Keratinocyte (primary cell): ENCODE results near the gene ZNF236. TPM values are rescaled to one million over a fixed set of nuclear protein-coding genes. Genes with fewer than 3 reads are reported as not detected.

ENCODE experiments used
- DNase-seq: peaks from one replicate; pipeline ENCODE4 v3.0.0-alpha.2; 2011; ENCODE audit warnings: low read depth, missing footprints, low spot score
- FAIRE-seq: peaks from 2 replicates; lab custom pipeline; 2011; peaks lifted over from hg19 to GRCh38; lab: Jason Lieb, UNC
- H2AFZ ChIP-seq: 2 replicates; pipeline ENCODE4 v1.6.0; 2012; ENCODE audit warnings: low read length, control low read depth, inconsistent platforms; ENCODE audit not compliant: control insufficient read depth
- H3K27ac ChIP-seq: 2 replicates; pipeline ENCODE4 v1.5.1; 2011; ENCODE audit warnings: low read length; ENCODE audit not compliant: control insufficient read depth, insufficient read depth
- H3K27me3 ChIP-seq: 3 replicates; pipeline ENCODE4 v1.6.0; 2011; ENCODE audit warnings: low read length; ENCODE audit not compliant: control insufficient read depth, insufficient read depth; ENCODE audit errors: extremely low read depth
- H3K36me3 ChIP-seq, 2 experiments: 2 replicates in 1 of 2; 3 replicates in 1 of 2; pipeline ENCODE4 v1.5.1; 2011; ENCODE audit warnings: low read length in 2 of 2, mild to moderate bottlenecking in 1 of 2; ENCODE audit not compliant: control insufficient read depth in 2 of 2, insufficient read depth in 2 of 2; ENCODE audit errors: extremely low read depth in 1 of 2
- H3K4me1 ChIP-seq: 3 replicates; pipeline ENCODE4 v1.5.1; 2011; ENCODE audit warnings: low read length; ENCODE audit not compliant: control insufficient read depth, insufficient read depth; ENCODE audit errors: extremely low read depth
- H3K4me2 ChIP-seq: 3 replicates; pipeline ENCODE4 v1.6.0; 2011; ENCODE audit warnings: low read depth, low read length; ENCODE audit not compliant: control insufficient read depth, insufficient read depth; ENCODE audit errors: extremely low read depth
- H3K4me3 ChIP-seq, 3 experiments: fragments of 200-600 bp in 1 of 3; sonication (generic) in 1 of 3; 2 replicates in 2 of 3; 3 replicates in 1 of 3; pipeline ENCODE4 v1.5.1; 2011 to 2016; ENCODE audit warnings: low read length in 3 of 3, mild to moderate bottlenecking in 3 of 3, control low read depth in 2 of 3, inconsistent platforms in 1 of 3, low read depth in 1 of 3, mixed read lengths in 1 of 3, mixed run types in 1 of 3, moderate library complexity in 1 of 3; ENCODE audit not compliant: control insufficient read depth in 2 of 3, insufficient read depth in 2 of 3; ENCODE audit errors: extremely low read depth in 1 of 3
- H3K79me2 ChIP-seq: 2 replicates; pipeline ENCODE4 v1.6.0; 2012; ENCODE audit warnings: low read length; ENCODE audit not compliant: control insufficient read depth, insufficient read depth
- H3K9ac ChIP-seq: 3 replicates; pipeline ENCODE4 v1.6.0; 2011; ENCODE audit warnings: low read length; ENCODE audit not compliant: control insufficient read depth, insufficient read depth; ENCODE audit errors: extremely low read depth
- H3K9me1 ChIP-seq: 3 replicates; pipeline ENCODE4 v1.6.0; 2011; ENCODE audit warnings: low read length; ENCODE audit not compliant: control insufficient read depth, insufficient read depth; ENCODE audit errors: extremely low read depth
- H3K9me3 ChIP-seq: 2 replicates; pipeline ENCODE4 v1.5.1; 2012; ENCODE audit warnings: low read depth, low read length; ENCODE audit not compliant: control insufficient read depth
- H4K20me1 ChIP-seq: 3 replicates; pipeline ENCODE4 v1.6.0; 2011; ENCODE audit warnings: low read length; ENCODE audit not compliant: control insufficient read depth, insufficient read depth; ENCODE audit errors: extremely low read depth
- CTCF ChIP-seq, 3 experiments: IDR thresholded peaks in 1 of 3; conservative IDR thresholded peaks in 1 of 3; optimal IDR thresholded peaks in 1 of 3; 2 replicates in 2 of 3; 3 replicates in 1 of 3; pipeline versions ENCODE3 to v1.5.1; 2011; ENCODE audit warnings: low read length in 3 of 3, mild to moderate bottlenecking in 3 of 3, moderate library complexity in 2 of 3, control low read depth in 1 of 3, inconsistent platforms in 1 of 3; ENCODE audit not compliant: insufficient read depth in 2 of 3; ENCODE audit errors: extremely low read depth in 1 of 3
- EZH2 ChIP-seq: IDR thresholded peaks from one replicate; pipeline ENCODE4 v1.6.1; 2012; ENCODE audit warnings: inconsistent platforms, mild to moderate bottlenecking, low read length, moderate library complexity
- dilution Hi-C: fragments of 300-500 bp; cut with MboI; formaldehyde crosslinking; loops from one replicate; pipeline ENCODE4 v1.7.0; 2020; ENCODE audit warnings: low sequenced_read_pairs; ENCODE audit not compliant: extremely low pct_ligation_motif_present
- polyA plus RNA-seq, 5 experiments: library from polyadenylated mRNA; depleted of rRNA in 3 of 5; stranded (reverse) in 3 of 5; stranded (forward) in 1 of 5; unstranded in 1 of 5; fragments of >200 nt; gene quantifications; 1 replicate in 1 of 5; 2 replicates in 3 of 5; 3 replicates in 1 of 5; pipeline versions ENCODE4 v1.2.1 to v1.2.3, GENCODE V29; 2011 to 2012; ENCODE audit warnings: missing spikeins in 2 of 5, low read depth in 1 of 5, low replicate concordance in 1 of 5

Gene ZNF236
- polyA plus RNA-seq, 1 donor (not counting 4 experiments of a cell fraction or from before 2014, with no cell fraction given): 4.5 TPM

GRCh38 chr18:76932026-76932819 lies 109.9 kb downstream of the ZNF236 start:
- dilution Hi-C loops: no loop called here
- Histone ChIP-seq H3K79me2 (no peaks in the 10 kb centered on the region), H3K9me1 (no peaks in the 10 kb centered on the region), H3K27me3 (no peaks in the 10 kb centered on the region), H3K36me3 (peaks cover 13 to 14% of the 10 kb centered on the region in 2 experiments), H3K4me1 (no peaks in the 10 kb centered on the region), H3K27ac (no peak overlapping the region), H2AFZ (no peak overlapping the region), H3K4me2 (no peak overlapping the region), H4K20me1 (no peaks in the 10 kb centered on the region), H3K9ac (no peak overlapping the region), H3K9me3 (no peaks in the 10 kb centered on the region), H3K4me3 (no peak overlapping the region)
- TF ChIP-seq EZH2: no peak
- no peak for TF ChIP-seq CTCF (optimal IDR thresholded peaks at IDR 0.05 in 1 of 3, IDR thresholded peaks at IDR 0.05 in 1 of 3, conservative IDR thresholded peaks at IDR 0.05 in 1 of 3; ENCODE audit: extremely low read depth in 1 of 3, insufficient read depth in 2 of 3, low read length in 3 of 3)
- FAIRE-seq (no peak), DNase-seq (no peak)

DNA sequence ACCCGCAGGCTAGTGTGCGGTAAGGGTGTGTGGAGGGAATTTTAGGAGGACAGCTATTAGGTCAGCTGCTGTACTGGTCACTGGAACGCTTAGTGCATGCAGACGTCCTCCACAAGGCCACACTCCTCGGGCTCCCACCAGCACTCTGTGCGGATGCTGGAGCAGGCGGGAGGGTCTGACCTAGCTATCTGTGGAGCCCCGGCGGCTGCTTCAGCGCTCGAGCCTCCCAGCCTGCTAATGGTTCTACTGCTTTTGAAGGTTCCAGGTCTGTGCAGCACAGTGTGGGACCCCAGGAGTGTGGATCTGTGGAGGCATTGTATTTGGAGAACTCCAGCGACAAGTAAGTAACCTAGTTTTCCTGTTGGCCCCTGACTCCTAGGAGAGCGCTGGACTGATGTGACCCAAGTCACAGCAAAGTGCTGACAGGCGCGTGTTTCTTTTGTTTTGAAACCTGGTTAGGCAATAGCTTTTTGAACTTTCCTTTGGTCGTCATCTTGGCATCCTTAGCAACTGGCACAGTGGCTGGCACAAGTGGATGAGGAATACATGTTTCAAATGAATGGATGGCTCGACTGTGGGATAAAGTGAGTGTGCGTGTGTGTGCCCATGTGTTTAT lies 113.5 kb downstream of the ZNF236 start:
- Histone ChIP-seq H3K27ac (no peak overlapping the region), H3K4me1 (no peaks in the 10 kb centered on the region), H3K9me1 (no peaks in the 10 kb centered on the region), H3K79me2 (no peaks in the 10 kb centered on the region), H3K4me2 (no peak overlapping the region), H4K20me1 (no peaks in the 10 kb centered on the region), H3K27me3 (no peaks in the 10 kb centered on the region), H2AFZ (no peak overlapping the region), H3K9ac (no peak overlapping the region), H3K36me3 (peaks cover 10 to 17% of the 10 kb centered on the region in 2 experiments), H3K9me3 (no peaks in the 10 kb centered on the region), H3K4me3 (no peak overlapping the region)
- no peak for TF ChIP-seq CTCF (optimal IDR thresholded peaks at IDR 0.05 in 1 of 3, IDR thresholded peaks at IDR 0.05 in 1 of 3, conservative IDR thresholded peaks at IDR 0.05 in 1 of 3; ENCODE audit: extremely low read depth in 1 of 3, insufficient read depth in 2 of 3, low read length in 3 of 3)
- no peak for TF ChIP-seq EZH2
- dilution Hi-C loops: no loop called here
- FAIRE-seq: no peak
- DNase-seq: no peak
